H1 (cell line): Measurements from ENCODE around the gene LRRC74B. TPM values are rescaled to one million over a fixed set of nuclear protein-coding genes. Genes with fewer than 3 reads are reported as not detected.

ENCODE experiments used
- CTCF ChIA-PET: fragments of 300-600 bp; sonication (Branson Sonifier 250); formaldehyde crosslinking; loops from one replicate; lab custom pipeline; 2021; ENCODE audit not compliant: partially characterized antibody; lab: Charles Lee
- POLR2A ChIA-PET: fragments of 300-600 bp; sonication (Branson Sonifier 250); formaldehyde crosslinking; loops from one replicate; lab custom pipeline; 2021; ENCODE audit warnings: inconsistent platforms; ENCODE audit not compliant: partially characterized antibody; lab: Charles Lee
- DNase-seq, 2 experiments: peaks; one replicate each; pipeline versions ENCODE4 v3.0.0 to v3.0.0-alpha.2; 2010 to 2022; ENCODE audit warnings: low spot score in 2 of 2, low read depth in 1 of 2, mixed read lengths in 1 of 2
- FAIRE-seq: peaks from 2 replicates; lab custom pipeline; 2011; peaks lifted over from hg19 to GRCh38; lab: Jason Lieb, UNC
- H2AFZ ChIP-seq: 2 replicates; pipeline ENCODE4 v1.8.1; 2012; ENCODE audit warnings: low read length, inconsistent platforms
- H2AK5ac ChIP-seq: 2 replicates; pipeline ENCODE4 v1.6.1; 2013; ENCODE audit warnings: low read depth, low read length
- H2BK120ac ChIP-seq: replicated peaks from 2 replicates; pipeline ENCODE3; 2013; ENCODE audit warnings: low read depth, low read length, inconsistent platforms
- H2BK12ac ChIP-seq: 2 replicates; pipeline ENCODE4 v1.6.1; 2013; ENCODE audit warnings: low read depth, low read length
- H2BK15ac ChIP-seq: 2 replicates; pipeline ENCODE4 v1.6.1; 2013; ENCODE audit warnings: low read length
- H2BK20ac ChIP-seq: 2 replicates; pipeline ENCODE4 v1.6.1; 2013; ENCODE audit warnings: low read length
- H2BK5ac ChIP-seq: 2 replicates; pipeline ENCODE4 v1.6.1; 2013; ENCODE audit warnings: low read depth, low read length
- H3K14ac ChIP-seq: 2 replicates; pipeline ENCODE4 v1.6.1; 2013; ENCODE audit warnings: inconsistent platforms; ENCODE audit not compliant: insufficient read length
- H3K18ac ChIP-seq: 2 replicates; pipeline ENCODE4 v1.6.1; 2013; ENCODE audit warnings: low read length; ENCODE audit errors: extremely low read depth
- H3K23ac ChIP-seq: 2 replicates; pipeline ENCODE4 v1.6.1; 2013; ENCODE audit warnings: inconsistent platforms; ENCODE audit not compliant: insufficient read length
- H3K23me2 ChIP-seq: 2 replicates; pipeline ENCODE4 v1.6.1; 2013; ENCODE audit warnings: low read depth, low read length
- H3K27ac ChIP-seq: 2 replicates; pipeline ENCODE4 v1.6.1; 2011; ENCODE audit warnings: low read depth, low read length, inconsistent platforms
- H3K27me3 ChIP-seq, 4 experiments: replicated peaks in 1 of 4; 1 replicate in 1 of 4; 2 replicates in 3 of 4; pipeline versions ENCODE4 v1.6.1 to v1.8.1; 2011 to 2013; ENCODE audit warnings: low read length in 3 of 4, mild to moderate bottlenecking in 3 of 4, inconsistent platforms in 2 of 4, mixed read lengths in 2 of 4, moderate library complexity in 1 of 4; ENCODE audit not compliant: control insufficient read depth in 3 of 4, insufficient read depth in 3 of 4; ENCODE audit errors: extremely low read depth in 1 of 4
- H3K36me3 ChIP-seq, 4 experiments: 2 replicates each; pipeline versions ENCODE4 v1.6.1 to v1.8.1; 2011 to 2013; ENCODE audit warnings: mild to moderate bottlenecking in 4 of 4, low read length in 3 of 4, moderate library complexity in 2 of 4, control low read depth in 1 of 4, inconsistent platforms in 1 of 4; ENCODE audit not compliant: insufficient read depth in 4 of 4, control insufficient read depth in 2 of 4
- H3K4ac ChIP-seq: replicated peaks from 2 replicates; pipeline ENCODE3; 2013; ENCODE audit warnings: low read length, low read depth, mixed read lengths, inconsistent platforms; ENCODE audit not compliant: insufficient read length
- H3K4me1 ChIP-seq, 4 experiments: replicated peaks in 1 of 4; 1 replicate in 1 of 4; 2 replicates in 3 of 4; pipeline versions ENCODE4 v1.6.1 to v1.8.1; 2011 to 2013; ENCODE audit warnings: low read length in 3 of 4, inconsistent platforms in 2 of 4, mixed read lengths in 1 of 4; ENCODE audit not compliant: insufficient read depth in 4 of 4, control insufficient read depth in 3 of 4
- H3K4me2 ChIP-seq, 2 experiments: 2 replicates each; pipeline versions ENCODE4 v1.6.1 to v1.8.1; 2011 to 2013; ENCODE audit warnings: low read depth in 2 of 2, low read length in 2 of 2, control low read depth in 1 of 2, inconsistent platforms in 1 of 2, mild to moderate bottlenecking in 1 of 2; ENCODE audit not compliant: insufficient read depth in 1 of 2
- H3K4me3 ChIP-seq, 4 experiments: fragments of 200-600, 300-600 bp in 1 of 4; sonication (generic), shearing (Covaris generic), sonication (Bioruptor Twin) in 1 of 4; 2 replicates each; pipeline versions ENCODE4 v1.5.1 to v1.8.1; 2011 to 2016; ENCODE audit warnings: low read length in 4 of 4, low read depth in 3 of 4, control low read depth in 2 of 4, inconsistent platforms in 2 of 4, mild to moderate bottlenecking in 2 of 4, mixed read lengths in 1 of 4, moderate library complexity in 1 of 4; ENCODE audit not compliant: insufficient read depth in 2 of 4; ENCODE audit errors: extremely low read depth in 1 of 4
- H3K56ac ChIP-seq: replicated peaks from 2 replicates; pipeline ENCODE3; 2013; ENCODE audit warnings: low read depth, mild to moderate bottlenecking, mixed read lengths, low read length, inconsistent platforms; ENCODE audit not compliant: insufficient read length
- H3K79me1 ChIP-seq: 2 replicates; pipeline ENCODE4 v1.6.1; 2013; ENCODE audit warnings: low read depth, low read length, control low read depth
- H3K79me2 ChIP-seq, 2 experiments: 2 replicates each; pipeline versions ENCODE4 v1.6.1 to v1.8.1; 2012 to 2013; ENCODE audit warnings: low read length in 2 of 2, mild to moderate bottlenecking in 2 of 2, inconsistent platforms in 1 of 2; ENCODE audit not compliant: insufficient read depth in 2 of 2, control insufficient read depth in 1 of 2
- H3K9ac ChIP-seq, 4 experiments: replicated peaks in 1 of 4; 1 replicate in 1 of 4; 2 replicates in 3 of 4; pipeline versions ENCODE4 v1.6.1 to v1.8.1; 2011 to 2013; ENCODE audit warnings: low read depth in 3 of 4, low read length in 3 of 4, control low read depth in 2 of 4, mild to moderate bottlenecking in 2 of 4, moderate library complexity in 2 of 4, inconsistent platforms in 1 of 4; ENCODE audit errors: extremely low read depth in 1 of 4
- H3K9me3 ChIP-seq, 2 experiments: 2 replicates each; pipeline versions ENCODE4 v1.6.1 to v1.8.1; 2012 to 2013; ENCODE audit warnings: mild to moderate bottlenecking in 2 of 2, moderate library complexity in 2 of 2, control low read depth in 1 of 2, inconsistent platforms in 1 of 2, low read depth in 1 of 2, low read length in 1 of 2, mixed read lengths in 1 of 2; ENCODE audit not compliant: insufficient read depth in 2 of 2
- H4K20me1 ChIP-seq, 2 experiments: replicated peaks in 1 of 2; 2 replicates each; pipeline versions ENCODE3 to v1.8.1; 2011 to 2013; ENCODE audit warnings: inconsistent platforms in 2 of 2, low read length in 2 of 2, mild to moderate bottlenecking in 1 of 2; ENCODE audit not compliant: insufficient read depth in 2 of 2, control insufficient read depth in 1 of 2
- H4K5ac ChIP-seq: 2 replicates; pipeline ENCODE4 v1.6.1; 2013; ENCODE audit warnings: low read length, low read depth, mixed read lengths, inconsistent platforms; ENCODE audit not compliant: insufficient read length
- H4K8ac ChIP-seq: 2 replicates; pipeline ENCODE4 v1.8.0; 2013; ENCODE audit warnings: mild to moderate bottlenecking, moderate library complexity, low read length, inconsistent platforms; ENCODE audit not compliant: insufficient read depth; ENCODE audit errors: extremely low read depth
- H4K91ac ChIP-seq: replicated peaks from 2 replicates; pipeline ENCODE3; 2013; ENCODE audit warnings: low read length, mixed read lengths, inconsistent platforms; ENCODE audit not compliant: insufficient read length
- ATF2 ChIP-seq: IDR thresholded peaks from 2 replicates; pipeline ENCODE4 v1.6.1; 2012; ENCODE audit warnings: low read length, inconsistent platforms
- CREB1 ChIP-seq: IDR thresholded peaks from 2 replicates; pipeline ENCODE4 v1.6.1; 2012; ENCODE audit warnings: inconsistent platforms
- JUN ChIP-seq: IDR thresholded peaks from 2 replicates; pipeline ENCODE4 v1.6.1; 2011; ENCODE audit warnings: low read depth, mild to moderate bottlenecking, improper control_type of control experiment, low read length
- MAFK ChIP-seq: IDR thresholded peaks from 2 replicates; pipeline ENCODE4 v1.6.1; 2012; ENCODE audit warnings: low read depth, mild to moderate bottlenecking, improper control_type of control experiment, low read length
- NRF1 ChIP-seq: IDR thresholded peaks from 2 replicates; pipeline ENCODE4 v1.6.1; 2011; ENCODE audit warnings: mild to moderate bottlenecking, low read depth, low read length, improper control_type of control experiment
- POU5F1 ChIP-seq: IDR thresholded peaks from 2 replicates; pipeline ENCODE4 v1.6.1; 2011; ENCODE audit warnings: low read depth, mild to moderate bottlenecking, low read length, moderate library complexity
- RBBP5 ChIP-seq: IDR thresholded peaks from 2 replicates; pipeline ENCODE4 v1.7.1; 2012; ENCODE audit warnings: low read depth, mild to moderate bottlenecking, inconsistent platforms, low read length, moderate library complexity, borderline replicate concordance
- SP1 ChIP-seq: IDR thresholded peaks from 2 replicates; pipeline ENCODE4 v1.6.1; 2011; ENCODE audit warnings: low read depth, low read length
- TAF7 ChIP-seq: optimal IDR thresholded peaks from 2 replicates; pipeline ENCODE3; 2011; ENCODE audit warnings: low read depth, mild to moderate bottlenecking, inconsistent platforms, low read length, moderate library complexity, borderline replicate concordance
- YY1 ChIP-seq: IDR thresholded peaks from 2 replicates; pipeline ENCODE4 v1.6.1; 2011; ENCODE audit warnings: low read depth, mild to moderate bottlenecking, low read length
- WGBS, 2 experiments: shearing (Covaris generic) in 1 of 2; methylation state at CpG; one replicate each; pipeline versions ENCODE4 v1.1.6 to v1.1.7; 2013 to 2015; ENCODE audit warnings: low lambda C conversion rate in 2 of 2, mixed read lengths in 2 of 2, inconsistent platforms in 1 of 2, low coverage in 1 of 2, missing lambda C conversion rate in 1 of 2; ENCODE audit not compliant: insufficient replicate concordance in 2 of 2, insufficient coverage in 1 of 2, insufficient read length in 1 of 2; ENCODE audit errors: extremely low coverage in 1 of 2, missing lambda C conversion rate in 1 of 2; 5-methylcytosine and 5-hydroxymethylcytosine counted together
- polyA plus RNA-seq, 7 experiments: library from polyadenylated mRNA; depleted of rRNA in 3 of 7; stranded (reverse) in 5 of 7; unstranded in 2 of 7; fragments of >200 nt in 5 of 7; fragments of 200-250 nt in 2 of 7; gene quantifications; 1 replicate in 5 of 7; 2 replicates in 1 of 7; 4 replicates in 1 of 7; pipeline versions ENCODE4 v1.2.1 to v1.2.3, GENCODE V29; 2011 to 2013; ENCODE audit warnings: missing spikeins in 2 of 7, mixed read lengths in 2 of 7
- total RNA-seq: library from RNA; stranded (reverse); fragmentation: NEBNext Ultra II Directional; extraction: Animal tissue kit (Norgen Biotek cat#: 25700); gene quantifications from 2 replicates; pipeline ENCODE4 v1.2.1, GENCODE V29; 2021

LRRC74B gene
- total and polyA plus RNA-seq, 2 of the 8 experiments (the other 6 are each of a cell fraction or from before 2014, with no cell fraction given) = not detected

GRCh38 chr22:21026783-21027692 lies 18.7 kb upstream of the LRRC74B start:
- H2BK15ac ChIP-seq = no peak overlapping the region
- no peak for FAIRE-seq
- TF ChIP-seq NRF1 (no peak), CREB1 (no peak), ATF2 (no peak), TAF7 (no peak), POU5F1 (no peak), MAFK (no peak), JUN (no peak), SP1 (no peak), YY1 (no peak), RBBP5 (no peak)

More at GRCh38 chr22:21026783-21027692, 18.7 kb upstream of the LRRC74B start:
- Histone ChIP-seq H3K14ac (no peak overlapping the region), H3K27ac (no peak overlapping the region), H3K27me3 (peaks cover 6 to 14% (median 13%) of the 10 kb centered on the region in 4 experiments), H2BK20ac (no peak overlapping the region), H3K23ac (no peak overlapping the region), H3K23me2 (peaks cover 2% of the 10 kb centered on the region; the same call in 1 of the 2 replicates), H4K5ac (no peak overlapping the region), H2BK5ac (no peak overlapping the region), H4K8ac (no peak overlapping the region), H3K4me2 (no peak overlapping the region), H3K36me3 (no peaks in the 10 kb centered on the region), H4K20me1 (no peaks in the 10 kb centered on the region), H3K56ac (no peak overlapping the region), H2BK120ac (no peak overlapping the region), H4K91ac (no peak overlapping the region), H3K4me3 (no peak overlapping the region), H3K79me2 (no peaks in the 10 kb centered on the region), H2BK12ac (no peak overlapping the region), H3K4me1 (peaks cover 0 to 2% (median under 1%) of the 10 kb centered on the region in 4 experiments; a peak in 2 of 7 replicates), H3K18ac (no peak overlapping the region), H2AK5ac (no peak overlapping the region), H3K9me3 (no peaks in the 10 kb centered on the region), H3K9ac (no peak overlapping the region), H2AFZ (no peak overlapping the region), H3K79me1 (no peaks in the 10 kb centered on the region), H3K4ac (no peak overlapping the region)
- POLR2A ChIA-PET = interaction anchor here (2.1 kb wide), 1 partner anchor 12 kb away, joined by 5 read pairs; the partner anchor contains the start of gene P2RX6
- 87% methylated on average over 12 of the region's 14 CpGs; no CpG with 5 or more reads in 1 of the 2 experiments for WGBS, 2 experiments
- DNase-seq = no peak
- CTCF ChIA-PET = interaction anchor here (1.2 to 1.4 kb wide), 2 partner anchors 8 to 73 kb away, joined by 3 read pairs; no protein-coding TSS in a partner anchor
